ENCODE measurements around the gene TUSC2.

The TUSC2 gene

GRCh38 chr3:50355829-50356552, 28.0 kb upstream of the TUSC2 start:
- no peak for FAIRE-seq

GRCh38 chr3:50354850-50355249, 26.8 kb upstream of the TUSC2 start:
- FAIRE-seq = no peak
- no peak for DNase-seq (ENCODE audit: insufficient read length, low spot score)

More at GRCh38 chr3:50355829-50356552, 28.0 kb upstream of the TUSC2 start:
- no peak for DNase-seq (ENCODE audit: insufficient read length, low spot score)

GRCh38 chr3:50354186-50354764, 26.3 kb upstream of the TUSC2 start:
- DNase-seq (ENCODE audit: insufficient read length, low spot score) (no peak), FAIRE-seq (no peak)

- FAIRE-seq = no peak
- no peak for DNase-seq (ENCODE audit: insufficient read length, low spot score)
These were observed 25.4 kb upstream of the TUSC2 start for GRCh38 chr3:50353245-50354004.

- FAIRE-seq = no peak
- DNase-seq (ENCODE audit: insufficient read length, low spot score) = no peak
These were observed 24.8 kb upstream of the TUSC2 start for GRCh38 chr3:50352781-50353180.

GRCh38 chr3:50351323-50351697, 23.3 kb upstream of the TUSC2 start:
- DNase-seq (ENCODE audit: insufficient read length, low spot score) (no peak), FAIRE-seq (no peak)

GRCh38 chr3:50350527-50351322, 22.7 kb upstream of the TUSC2 start, which contains the start of the genes CYB561D2 and NPRL2:
Gene CYB561D2 (plus strand): TSS chr3:50350862. CDS start chr3:50351434, 572 bp downstream.
Gene NPRL2 (minus strand): TSS chr3:50350775. CDS start chr3:50350652, 123 bp downstream.
- DNase-seq (ENCODE audit: insufficient read length, low spot score) (peak; percentile 98), FAIRE-seq (peak; percentile 97)

- DNase-seq (ENCODE audit: insufficient read length, low spot score) = no peak
- FAIRE-seq = no peak
These were observed 22.1 kb upstream of the TUSC2 start for GRCh38 chr3:50350213-50350526.

- peak; percentile 70 for DNase-seq (ENCODE audit: insufficient read length, low spot score)
- no peak for FAIRE-seq
These were observed 19.3 kb upstream of the TUSC2 start for GRCh38 chr3:50347187-50347813.

- FAIRE-seq = peak; percentile 9
- no peak for DNase-seq (ENCODE audit: insufficient read length, low spot score)
These were observed 17.7 kb upstream of the TUSC2 start, which contains the start of gene ZMYND10 for GRCh38 chr3:50345586-50346234. Gene ZMYND10 (minus strand): TSS chr3:50345732. CDS start chr3:50345579, 153 bp downstream.

GRCh38 chr3:50345008-50345407, 17.0 kb upstream of the TUSC2 start:
- no peak for DNase-seq (ENCODE audit: insufficient read length, low spot score)
- no peak for FAIRE-seq

GRCh38 chr3:50342813-50343633, 15.0 kb upstream of the TUSC2 start:
- DNase-seq (ENCODE audit: insufficient read length, low spot score) (no peak), FAIRE-seq (no peak)

GRCh38 chr3:50341996-50342650, 14.1 kb upstream of the TUSC2 start:
- FAIRE-seq = no peak
- no peak for DNase-seq (ENCODE audit: insufficient read length, low spot score)

- no peak for DNase-seq (ENCODE audit: insufficient read length, low spot score)
- no peak for FAIRE-seq
These were observed 13.5 kb upstream of the TUSC2 start for GRCh38 chr3:50341537-50341936.

- FAIRE-seq = no peak
- no peak for DNase-seq (ENCODE audit: insufficient read length, low spot score)
These were observed 12.7 kb upstream of the TUSC2 start, which contains the start of gene RASSF1 for GRCh38 chr3:50340448-50341329. Gene RASSF1 (minus strand): TSS chr3:50340836. CDS start chr3:50340805, 31 bp downstream.

- DNase-seq (ENCODE audit: insufficient read length, low spot score) = no peak
- FAIRE-seq = no peak
These were observed 12.1 kb upstream of the TUSC2 start for GRCh38 chr3:50340147-50340447.

GRCh38 chr3:50339485-50340146, 11.6 kb upstream of the TUSC2 start:
- DNase-seq (ENCODE audit: insufficient read length, low spot score) (no peak), FAIRE-seq (no peak)
